ENCODE results near the gene ZNF629.

DNA sequence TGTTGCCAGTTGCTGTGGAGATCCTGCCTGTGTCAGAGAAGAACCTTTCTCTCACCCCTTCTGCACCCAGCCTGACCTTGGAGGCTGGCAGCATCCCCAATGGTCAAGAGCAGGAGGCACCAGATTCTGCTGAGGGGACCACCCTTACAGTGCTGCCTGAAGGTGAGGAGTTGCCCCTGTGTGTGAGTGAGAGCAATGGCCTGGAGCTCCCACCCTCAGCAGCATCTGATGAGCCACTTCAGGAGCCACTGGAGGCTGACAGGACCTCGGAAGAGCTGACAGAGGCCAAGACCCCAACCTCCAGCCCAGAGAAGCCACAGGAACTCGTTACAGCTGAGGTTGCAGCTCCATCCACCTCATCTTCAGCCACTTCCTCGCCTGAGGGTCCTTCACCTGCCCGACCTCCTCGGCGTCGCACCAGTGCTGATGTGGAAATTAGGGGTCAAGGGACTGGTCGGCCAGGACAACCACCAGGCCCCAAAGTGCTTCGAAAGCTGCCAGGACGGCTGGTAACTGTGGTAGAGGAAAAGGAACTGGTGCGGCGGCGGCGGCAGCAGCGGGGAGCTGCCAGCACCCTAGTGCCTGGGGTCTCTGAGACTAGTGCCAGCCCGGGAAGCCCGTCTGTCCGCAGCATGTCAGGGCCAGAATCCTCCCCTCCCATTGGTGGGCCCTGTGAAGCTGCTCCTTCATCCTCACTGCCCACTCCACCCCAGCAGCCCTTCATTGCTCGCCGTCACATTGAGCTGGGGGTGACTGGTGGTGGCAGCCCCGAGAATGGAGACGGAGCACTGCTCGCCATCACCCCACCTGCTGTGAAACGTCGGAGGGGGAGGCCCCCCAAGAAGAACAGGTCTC is 49.0 kb downstream of the ZNF629 start:
- no peak for TF ChIP-seq ZFP3 (CRISPR knock-in tag; IDR thresholded peaks at IDR 0.05)
- TF ChIP-seq, protein P1, sequence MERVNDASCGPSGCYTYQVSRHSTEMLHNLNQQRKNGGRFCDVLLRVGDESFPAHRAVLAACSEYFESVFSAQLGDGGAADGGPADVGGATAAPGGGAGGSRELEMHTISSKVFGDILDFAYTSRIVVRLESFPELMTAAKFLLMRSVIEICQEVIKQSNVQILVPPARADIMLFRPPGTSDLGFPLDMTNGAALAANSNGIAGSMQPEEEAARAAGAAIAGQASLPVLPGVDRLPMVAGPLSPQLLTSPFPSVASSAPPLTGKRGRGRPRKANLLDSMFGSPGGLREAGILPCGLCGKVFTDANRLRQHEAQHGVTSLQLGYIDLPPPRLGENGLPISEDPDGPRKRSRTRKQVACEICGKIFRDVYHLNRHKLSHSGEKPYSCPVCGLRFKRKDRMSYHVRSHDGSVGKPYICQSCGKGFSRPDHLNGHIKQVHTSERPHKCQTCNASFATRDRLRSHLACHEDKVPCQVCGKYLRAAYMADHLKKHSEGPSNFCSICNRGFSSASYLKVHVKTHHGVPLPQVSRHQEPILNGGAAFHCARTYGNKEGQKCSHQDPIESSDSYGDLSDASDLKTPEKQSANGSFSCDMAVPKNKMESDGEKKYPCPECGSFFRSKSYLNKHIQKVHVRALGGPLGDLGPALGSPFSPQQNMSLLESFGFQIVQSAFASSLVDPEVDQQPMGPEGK (CRISPR knock-in tag; IDR thresholded peaks at IDR 0.05; ENCODE audit: borderline replicate concordance), result no peak
- no peak for TF ChIP-seq ZNF8 (CRISPR knock-in tag; IDR thresholded peaks at IDR 0.05)
- TF ChIP-seq CSDC2 (CRISPR knock-in tag; IDR thresholded peaks at IDR 0.05), result no peak
- no peak for TF ChIP-seq TCF4 (CRISPR knock-in tag; IDR thresholded peaks at IDR 0.05; ENCODE audit: borderline replicate concordance)
- TF ChIP-seq, protein P2, sequence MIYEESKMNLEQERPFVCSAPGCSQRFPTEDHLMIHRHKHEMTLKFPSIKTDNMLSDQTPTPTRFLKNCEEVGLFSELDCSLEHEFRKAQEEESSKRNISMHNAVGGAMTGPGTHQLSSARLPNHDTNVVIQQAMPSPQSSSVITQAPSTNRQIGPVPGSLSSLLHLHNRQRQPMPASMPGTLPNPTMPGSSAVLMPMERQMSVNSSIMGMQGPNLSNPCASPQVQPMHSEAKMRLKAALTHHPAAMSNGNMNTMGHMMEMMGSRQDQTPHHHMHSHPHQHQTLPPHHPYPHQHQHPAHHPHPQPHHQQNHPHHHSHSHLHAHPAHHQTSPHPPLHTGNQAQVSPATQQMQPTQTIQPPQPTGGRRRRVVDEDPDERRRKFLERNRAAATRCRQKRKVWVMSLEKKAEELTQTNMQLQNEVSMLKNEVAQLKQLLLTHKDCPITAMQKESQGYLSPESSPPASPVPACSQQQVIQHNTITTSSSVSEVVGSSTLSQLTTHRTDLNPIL (CRISPR knock-in tag; IDR thresholded peaks at IDR 0.05; ENCODE audit: low read depth), result no peak
